Mucosa of gallbladder (tissue), 1 donor: ENCODE results near the gene ATN1. TPM values are rescaled to one million over a fixed set of nuclear protein-coding genes. Genes with fewer than 3 reads are reported as not detected.
A peak's percentile ranks its signal among the peaks of the same experiment; 100 is the strongest.
"Not testable (repeated sequence)": the region's sequence is repeated elsewhere in the genome, so short reads cannot be mapped to it uniquely, and the experiment has no call there.

Experiments used
- DNase-seq: peaks from one replicate; pipeline ENCODE4 v3.0.0-alpha.2; 2020; ENCODE audit warnings: low spot score
- total RNA-seq: library from RNA; stranded (reverse); gene quantifications from one replicate; pipeline ENCODE4 v1.2.1, GENCODE V29; 2021
- donor health status: DM: no; HTN: no; CAD: no.

The ATN1 gene
- 153 TPM for total RNA-seq

DNA sequence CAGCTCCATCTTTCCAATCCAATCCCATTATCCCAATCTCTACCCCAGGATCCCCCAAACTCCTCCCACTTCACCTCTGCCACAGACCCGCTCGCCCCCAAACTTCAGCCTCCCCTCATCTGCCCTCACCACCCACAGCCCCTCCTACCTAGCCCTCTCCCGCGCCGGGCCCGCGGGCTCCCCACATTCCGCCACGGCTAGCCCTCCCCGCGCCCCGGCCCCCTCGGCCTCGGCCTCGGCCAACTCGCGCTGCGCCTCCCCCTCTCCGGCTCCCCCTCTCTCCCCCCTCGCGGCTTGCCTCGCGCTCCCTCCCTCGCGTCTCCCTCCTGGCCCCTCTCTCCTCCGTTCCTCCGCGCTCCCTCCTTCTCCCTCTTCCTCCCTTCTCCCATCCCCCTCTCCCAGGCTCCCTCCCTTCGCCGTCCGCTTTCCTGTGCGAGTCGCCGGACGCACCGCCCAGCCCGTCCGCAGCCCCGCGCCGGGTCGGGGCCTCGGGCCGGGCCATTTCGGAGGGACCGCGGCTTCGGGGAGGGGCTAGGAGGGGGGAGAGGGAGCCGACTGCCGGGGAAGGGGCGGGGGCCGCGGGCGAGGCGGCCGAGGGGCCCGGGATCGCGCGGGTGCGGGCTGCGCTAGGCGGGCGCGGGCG is at the start of gene ATN1:
Gene ATN1 (plus strand): TSS at position 581 of the 643 bp plus-strand sequence. CDS start 6,043 bp downstream, outside the sequence.
- DNase-seq, result peak; percentile 76

DNA sequence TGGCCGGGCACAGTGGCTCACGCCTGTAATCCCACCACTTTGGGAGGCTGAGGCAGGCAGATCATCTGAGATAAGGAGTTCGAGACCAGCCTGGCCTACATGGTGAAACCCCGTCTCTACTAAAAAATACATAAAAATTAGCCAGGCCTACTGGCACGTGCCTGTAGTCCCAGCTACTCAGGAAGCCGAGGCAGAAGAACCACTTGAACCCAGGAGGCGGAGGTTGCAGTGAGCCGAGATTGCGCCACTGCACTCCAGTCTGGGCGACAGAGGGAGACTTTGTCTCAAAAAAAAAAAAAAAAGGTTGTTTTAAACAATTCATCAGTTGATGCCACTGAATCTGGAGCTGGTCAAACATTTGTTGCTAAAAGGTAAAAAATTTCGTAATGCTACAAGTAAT is 47.9 kb upstream of the ATN1 start:
- DNase-seq, result not testable (repeated sequence)

- DNase-seq, result no peak
These were observed 44.5 kb upstream of the ATN1 start for GRCh38 chr12:6883252-6883651.

GRCh38 chr12:6883683-6884082 is 44.1 kb upstream of the ATN1 start:
- DNase-seq, result no peak

- no peak for DNase-seq
These were observed 43.2 kb upstream of the ATN1 start for GRCh38 chr12:6884539-6884938.

DNA sequence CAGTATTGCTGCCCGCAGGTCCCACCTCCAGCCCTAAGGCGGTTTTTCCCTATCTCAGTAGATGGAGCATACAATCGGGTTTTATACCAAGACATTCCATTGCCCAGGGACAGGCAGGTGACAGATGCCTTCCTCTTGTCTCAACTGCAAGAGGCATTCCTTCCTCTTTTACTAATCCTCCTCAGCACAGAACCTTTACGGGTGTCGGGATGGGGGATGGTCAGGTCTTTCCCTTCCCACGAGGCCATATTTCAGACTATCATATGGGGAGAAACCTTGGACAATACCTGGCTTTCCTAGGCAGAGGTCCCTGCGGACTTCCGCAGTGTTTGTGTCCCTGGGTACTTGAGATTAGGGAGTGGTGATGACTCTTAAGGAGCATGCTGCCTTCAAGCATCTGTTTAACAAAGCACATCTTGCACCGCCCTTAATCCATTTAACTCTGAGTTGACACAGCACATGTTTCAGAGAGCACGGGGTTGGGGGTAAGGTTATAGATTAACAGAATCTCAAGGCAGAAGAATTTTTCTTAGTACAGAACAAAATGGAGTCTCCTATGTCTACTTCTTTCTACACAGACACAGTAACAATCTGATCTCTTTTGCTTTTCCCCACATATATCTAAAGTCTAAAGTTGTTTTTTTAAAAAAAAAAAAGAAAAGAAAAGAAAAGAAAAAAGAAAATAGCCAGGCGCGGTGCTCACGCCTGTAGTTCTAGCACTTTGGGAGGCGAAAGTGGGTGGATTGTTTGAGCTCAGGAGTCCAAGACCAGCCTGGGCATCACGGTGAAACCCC is 41.4 kb upstream of the ATN1 start:
- DNase-seq, result not testable (repeated sequence)

DNA sequence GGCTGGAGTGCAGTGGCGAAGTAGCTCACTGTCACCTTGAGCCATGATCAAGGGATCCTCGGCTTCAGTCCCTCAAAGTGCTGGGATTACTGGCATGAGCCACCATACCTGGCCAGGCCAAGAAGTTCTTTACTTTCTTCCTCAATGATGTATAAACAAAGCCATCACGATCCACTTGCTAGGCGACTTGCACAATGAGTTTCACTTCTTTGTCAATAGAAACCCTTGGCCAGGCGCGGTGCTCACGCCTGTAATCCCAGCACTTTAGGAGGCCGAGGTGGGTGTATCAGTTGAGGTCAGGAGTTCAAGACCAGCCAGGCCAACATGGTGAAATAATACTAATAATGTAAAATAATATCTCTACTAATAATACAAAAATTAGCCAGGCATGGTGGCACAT is 40.3 kb upstream of the ATN1 start:
- DNase-seq, result no peak

GRCh38 chr12:6888360-6888759 is 39.4 kb upstream of the ATN1 start:
- DNase-seq, result no peak

GRCh38 chr12:6888794-6889193 is 39.0 kb upstream of the ATN1 start:
- not testable (repeated sequence) for DNase-seq

- DNase-seq, result not testable (repeated sequence)
These were observed 37.8 kb upstream of the ATN1 start for GRCh38 chr12:6889775-6890573.

GRCh38 chr12:6890789-6891645 is 36.7 kb upstream of the ATN1 start:
- DNase-seq, result peak; percentile 98

DNA sequence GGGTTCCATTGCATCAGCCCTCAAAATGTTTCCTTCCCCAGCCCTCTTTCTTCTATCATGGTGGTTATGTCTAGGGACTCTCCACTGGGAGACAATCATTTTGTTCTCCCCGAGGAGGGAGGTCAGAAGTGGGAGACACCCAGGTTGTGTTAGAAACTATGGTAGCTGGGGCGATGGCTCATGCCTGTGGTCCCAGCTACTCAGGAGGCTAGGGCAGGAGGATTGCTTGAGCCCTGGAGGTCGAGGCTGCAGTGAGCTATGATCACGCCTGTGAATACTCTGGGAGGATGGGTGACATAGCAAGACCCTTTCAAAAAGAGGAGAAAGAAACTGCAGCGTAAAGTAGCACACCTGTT is 36.1 kb upstream of the ATN1 start:
- no peak for DNase-seq

GRCh38 chr12:6892683-6893082 is 35.1 kb upstream of the ATN1 start:
- not testable (repeated sequence) for DNase-seq

GRCh38 chr12:6894321-6894720 is 33.4 kb upstream of the ATN1 start:
- no peak for DNase-seq

DNA sequence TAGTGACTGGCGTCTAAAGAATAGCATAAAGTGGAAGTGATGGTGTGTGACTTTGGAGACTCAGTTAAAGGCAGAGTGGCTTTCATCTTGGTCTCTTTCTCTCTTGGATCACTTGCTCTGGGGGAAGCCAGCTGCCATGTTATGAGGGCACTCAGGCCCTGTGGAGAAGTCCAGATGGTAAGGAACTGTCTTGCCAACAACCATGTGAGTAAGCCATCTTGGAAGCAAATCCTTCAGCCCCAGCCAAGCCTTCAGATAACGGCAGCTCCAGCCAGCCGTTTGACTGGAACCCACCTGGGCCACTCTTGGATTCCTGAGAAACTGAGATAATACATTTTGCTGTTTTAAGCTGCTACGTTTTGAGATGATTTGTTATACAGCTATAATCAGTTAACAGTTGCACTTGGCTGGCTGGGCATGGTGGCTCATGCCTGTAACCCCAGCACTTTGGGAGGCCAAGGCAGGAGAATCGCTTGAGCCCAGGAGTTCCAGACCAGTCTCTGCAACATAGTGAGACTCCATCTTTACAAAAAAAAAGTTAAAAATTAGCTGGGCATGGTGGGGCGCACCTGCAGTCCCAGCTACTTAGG is 30.8 kb upstream of the ATN1 start:
- DNase-seq, result no peak

DNA sequence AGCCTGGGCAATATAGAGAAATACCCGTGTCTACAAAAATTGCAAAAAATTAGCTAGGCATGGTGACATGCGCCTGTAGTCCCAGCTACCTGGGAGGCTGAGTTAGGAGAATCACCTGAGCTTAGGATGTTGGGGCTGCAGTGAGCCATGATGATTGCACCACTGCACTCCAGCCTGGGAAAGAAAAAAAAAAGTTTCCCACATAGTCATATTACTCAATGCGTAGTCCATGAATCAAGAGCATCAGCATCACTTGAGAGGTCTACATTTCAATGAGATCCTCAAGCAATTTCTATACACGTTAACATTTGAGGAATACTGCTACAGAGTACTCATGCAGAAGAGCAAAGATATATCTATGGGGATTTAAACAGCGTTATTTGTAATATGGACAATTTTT is 28.3 kb upstream of the ATN1 start:
- DNase-seq, result no peak

DNA sequence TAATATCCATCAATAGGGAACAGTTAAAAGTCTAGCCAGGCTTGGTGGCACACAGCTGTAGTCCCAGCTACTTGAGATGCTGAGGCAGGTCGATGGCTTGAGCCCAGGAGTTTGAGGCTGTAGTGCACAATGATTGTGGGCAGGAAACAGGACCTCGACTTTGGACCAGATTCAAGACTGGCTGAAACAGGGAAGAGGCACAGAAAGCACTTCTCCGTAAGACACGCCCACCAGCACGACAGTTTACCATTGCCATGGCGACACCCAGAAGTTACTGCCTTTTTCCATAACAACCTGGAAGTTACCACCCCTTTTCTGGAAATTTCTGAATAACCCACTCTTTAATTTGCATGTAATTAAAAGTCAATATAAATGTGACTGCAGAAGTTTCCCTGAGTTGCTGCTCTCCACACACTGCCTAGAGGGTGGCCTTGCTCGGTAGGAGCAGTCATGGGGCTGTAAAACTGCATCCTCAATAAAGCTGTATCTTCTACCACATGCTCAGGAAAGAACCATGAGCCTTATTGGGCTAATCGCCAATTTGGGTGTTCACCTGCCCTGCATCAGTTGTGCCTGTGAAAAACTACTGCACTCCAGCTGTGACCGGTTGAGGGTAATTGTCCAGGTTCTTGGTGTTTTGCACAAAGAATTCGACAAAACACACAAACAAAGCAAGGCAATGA is 27.8 kb upstream of the ATN1 start:
- peak; percentile 73 for DNase-seq

DNA sequence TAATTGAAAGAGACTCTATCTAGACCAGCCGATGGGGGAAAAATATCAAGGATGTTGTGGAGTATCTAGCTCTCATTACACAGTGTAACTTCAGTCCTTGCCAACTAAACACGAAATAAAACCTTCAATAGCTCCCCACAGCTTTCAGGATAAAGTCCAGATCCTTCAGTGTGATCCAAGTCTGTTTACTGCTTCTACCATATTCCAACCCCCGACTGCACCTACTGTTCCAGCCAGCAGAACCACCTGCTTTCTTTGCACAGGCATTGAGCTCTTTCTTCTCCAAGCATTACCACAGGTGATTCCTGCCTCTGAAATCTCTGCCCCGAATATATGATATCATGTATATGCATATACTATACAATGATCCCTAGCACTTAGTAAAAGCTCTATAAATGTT is 25.3 kb upstream of the ATN1 start:
- DNase-seq, result no peak

GRCh38 chr12:6903722-6904121 is 24.0 kb upstream of the ATN1 start:
- DNase-seq, result no peak
